Fibroblast of lung (primary cell): ENCODE results near the gene RRM1.

Source experiments
- EZH2 ChIP-seq: IDR thresholded peaks from 2 replicates; pipeline ENCODE4 v1.5.1; 2012; ENCODE audit warnings: low read length, control low read depth, mild to moderate bottlenecking; ENCODE audit errors: missing control alignments
- TF ChIP-seq, protein P1 (sequence below), 2 donors: IDR thresholded peaks in 1 of 2; conservative IDR thresholded peaks in 1 of 2; 1 replicate in 1 of 2; 2 replicates in 1 of 2; pipeline ENCODE4 v1.5.1; 2011 to 2012; ENCODE audit warnings: low read length in 2 of 2, control low read depth in 1 of 2, inconsistent platforms in 1 of 2, low read depth in 1 of 2, mild to moderate bottlenecking in 1 of 2

DNA sequence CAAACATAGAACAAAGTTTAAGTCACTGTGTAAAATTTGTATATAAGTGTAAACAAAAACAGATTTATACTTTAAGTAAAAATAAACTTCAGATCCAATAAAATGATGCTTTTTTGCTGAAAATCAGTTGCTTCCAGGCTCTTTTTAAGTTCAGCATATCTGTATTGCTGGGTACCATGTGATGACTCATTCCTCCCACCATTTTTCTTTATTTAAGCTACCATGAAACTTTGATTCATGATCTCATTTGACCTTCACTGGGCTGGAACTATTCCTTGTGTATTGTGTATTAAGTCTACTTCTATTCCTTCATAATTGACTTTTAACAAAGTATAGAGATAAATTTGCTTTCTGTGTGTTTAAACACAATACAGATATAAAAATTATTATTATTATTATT is 46.3 kb upstream of the RRM1 start:
- TF ChIP-seq, protein P1, sequence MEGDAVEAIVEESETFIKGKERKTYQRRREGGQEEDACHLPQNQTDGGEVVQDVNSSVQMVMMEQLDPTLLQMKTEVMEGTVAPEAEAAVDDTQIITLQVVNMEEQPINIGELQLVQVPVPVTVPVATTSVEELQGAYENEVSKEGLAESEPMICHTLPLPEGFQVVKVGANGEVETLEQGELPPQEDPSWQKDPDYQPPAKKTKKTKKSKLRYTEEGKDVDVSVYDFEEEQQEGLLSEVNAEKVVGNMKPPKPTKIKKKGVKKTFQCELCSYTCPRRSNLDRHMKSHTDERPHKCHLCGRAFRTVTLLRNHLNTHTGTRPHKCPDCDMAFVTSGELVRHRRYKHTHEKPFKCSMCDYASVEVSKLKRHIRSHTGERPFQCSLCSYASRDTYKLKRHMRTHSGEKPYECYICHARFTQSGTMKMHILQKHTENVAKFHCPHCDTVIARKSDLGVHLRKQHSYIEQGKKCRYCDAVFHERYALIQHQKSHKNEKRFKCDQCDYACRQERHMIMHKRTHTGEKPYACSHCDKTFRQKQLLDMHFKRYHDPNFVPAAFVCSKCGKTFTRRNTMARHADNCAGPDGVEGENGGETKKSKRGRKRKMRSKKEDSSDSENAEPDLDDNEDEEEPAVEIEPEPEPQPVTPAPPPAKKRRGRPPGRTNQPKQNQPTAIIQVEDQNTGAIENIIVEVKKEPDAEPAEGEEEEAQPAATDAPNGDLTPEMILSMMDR (conservative IDR thresholded peaks at IDR 0.05 in 1 of 2, IDR thresholded peaks at IDR 0.05 in 1 of 2; ENCODE audit: low read depth in 1 of 2, low read length in 2 of 2): no peak
- TF ChIP-seq EZH2: no peak
